DMS114 treated with DMSO at 0.1 percent for 48 hours (cell line): ENCODE data around the gene ALG11.
"Not testable (repeated sequence)": the region's sequence is repeated elsewhere in the genome, so short reads cannot be mapped to it uniquely, and the experiment has no call there.

Source experiments
- DNase-seq: peaks from one replicate; lab custom pipeline; 2025; ENCODE audit not compliant: unreplicated experiment; lab: John Stamatoyannopoulos, UW

Gene ALG11

GRCh38 chr13:52026246-52026626 lies 14.0 kb downstream of the ALG11 start:
- no peak for DNase-seq

- DNase-seq = no peak
These were observed 15.6 kb downstream of the ALG11 start for GRCh38 chr13:52027832-52028231.

- no peak for DNase-seq
These were observed 17.4 kb downstream of the ALG11 start for GRCh38 chr13:52029569-52029968.

- DNase-seq = not testable (repeated sequence)
These were observed 18.2 kb downstream of the ALG11 start for GRCh38 chr13:52030401-52030800.

- DNase-seq = no peak
These were observed 20.8 kb downstream of the ALG11 start for GRCh38 chr13:52033039-52033438.

- DNase-seq = no peak
These were observed 22.5 kb downstream of the ALG11 start for GRCh38 chr13:52034616-52035226.

GRCh38 chr13:52036037-52036436 lies 23.8 kb downstream of the ALG11 start:
- DNase-seq = no peak

GRCh38 chr13:52043675-52044074 lies 31.5 kb downstream of the ALG11 start:
- no peak for DNase-seq

GRCh38 chr13:52047463-52047862 lies 35.3 kb downstream of the ALG11 start:
- DNase-seq = no peak

GRCh38 chr13:52048516-52048915 lies 36.3 kb downstream of the ALG11 start:
- no peak for DNase-seq

- no peak for DNase-seq
These were observed 39.2 kb downstream of the ALG11 start for GRCh38 chr13:52051400-52051799.

GRCh38 chr13:52053460-52053859 lies 41.3 kb downstream of the ALG11 start:
- DNase-seq = no peak

- not testable (repeated sequence) for DNase-seq
These were observed 48.9 kb downstream of the ALG11 start for GRCh38 chr13:52061064-52061463.

- no peak for DNase-seq
These were observed 49.4 kb downstream of the ALG11 start for GRCh38 chr13:52061587-52061986.

GRCh38 chr13:52067237-52067636 lies 55.0 kb downstream of the ALG11 start:
- no peak for DNase-seq

- DNase-seq = no peak
These were observed 58.8 kb downstream of the ALG11 start for GRCh38 chr13:52070929-52071523.
